ENCODE measurements around the gene DNM3. TPM values are rescaled to one million over a fixed set of nuclear protein-coding genes. Genes with fewer than 3 reads are reported as not detected.

Gene DNM3
- total RNA-seq, 1 donor from 2014 or later = 9.6 TPM

DNA sequence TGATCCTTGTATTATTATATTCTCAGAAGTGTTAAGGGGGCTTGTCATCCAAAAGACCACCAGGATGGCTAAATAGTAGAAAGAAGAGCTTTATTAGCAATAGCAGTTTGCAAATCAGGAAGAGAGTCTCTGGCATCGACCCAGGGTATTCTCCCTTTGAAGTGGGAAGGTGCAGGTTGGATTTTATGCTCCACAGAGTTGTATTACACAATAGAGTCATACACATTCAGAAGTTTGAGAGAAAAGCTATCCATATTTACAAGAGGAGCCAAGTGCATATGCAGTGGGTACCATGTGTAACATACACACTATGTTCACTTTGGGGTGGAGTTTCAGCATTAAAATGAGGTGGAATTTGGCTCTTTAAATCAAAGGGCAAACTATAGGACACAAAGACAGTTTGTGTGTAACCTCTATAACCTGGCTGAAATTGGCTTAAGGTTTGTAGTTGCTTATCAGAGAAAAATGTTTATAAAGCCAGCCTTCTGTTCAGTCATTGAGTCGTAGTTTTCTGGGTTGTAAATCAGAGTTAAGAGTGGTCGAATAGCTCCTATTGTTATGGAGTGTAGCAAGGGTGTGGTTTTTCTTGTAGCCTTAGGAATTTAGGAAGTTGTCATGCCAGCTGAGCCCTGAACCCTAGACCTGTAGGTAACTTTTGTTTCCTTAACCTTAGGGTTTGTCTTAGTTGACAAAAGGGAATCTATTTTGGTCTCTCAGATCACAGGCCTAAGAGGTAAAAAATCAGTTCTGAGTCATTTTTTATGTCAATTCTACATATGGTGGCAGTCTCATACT lies 125.3 kb downstream of the DNM3 start:
- no peaks in the 10 kb centered on the region for H3K4me1 ChIP-seq
- no peaks in the 10 kb centered on the region for H3K9me3 ChIP-seq
- no peak for TF ChIP-seq CTCF (IDR thresholded peaks at IDR 0.05)
- no peak overlapping the region for H3K4me3 ChIP-seq
- H3K27ac ChIP-seq = no peak overlapping the region
- intact Hi-C loops (cut with DNase I) = no loop called here
- no peak for DNase-seq (ENCODE audit: low spot score in 2 of 2)
- no peaks in the 10 kb centered on the region for H3K36me3 ChIP-seq
- H3K27me3 ChIP-seq = no peaks in the 10 kb centered on the region

DNA sequence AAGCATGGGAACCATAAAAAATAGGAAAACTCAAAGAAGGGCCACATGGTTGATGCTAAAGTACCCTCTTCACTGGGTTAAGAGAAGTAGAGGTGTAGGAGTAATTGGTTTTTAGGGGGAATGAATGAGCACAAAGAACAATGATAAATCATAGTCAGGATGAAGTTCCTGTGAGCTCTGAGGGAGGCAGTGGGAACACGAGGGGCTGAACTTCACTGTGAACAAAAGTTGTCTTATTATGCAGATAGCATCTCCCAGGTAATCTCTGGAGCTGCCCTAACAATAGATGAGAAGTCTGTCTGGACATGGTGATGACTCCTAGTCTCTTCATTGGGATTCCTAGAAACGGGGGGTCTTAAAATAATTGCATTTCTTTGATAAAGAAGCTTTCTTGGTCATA lies 127.9 kb downstream of the DNM3 start:
- intact Hi-C loops (cut with DNase I) = no loop called here
- no peak overlapping the region for H3K27ac ChIP-seq
- H3K36me3 ChIP-seq = no peaks in the 10 kb centered on the region
- no peak overlapping the region for H3K4me3 ChIP-seq
- H3K9me3 ChIP-seq = no peaks in the 10 kb centered on the region
- no peak for TF ChIP-seq CTCF (IDR thresholded peaks at IDR 0.05)
- H3K27me3 ChIP-seq = no peaks in the 10 kb centered on the region
- no peaks in the 10 kb centered on the region for H3K4me1 ChIP-seq
- DNase-seq (ENCODE audit: low spot score in 2 of 2) = no peak

DNA sequence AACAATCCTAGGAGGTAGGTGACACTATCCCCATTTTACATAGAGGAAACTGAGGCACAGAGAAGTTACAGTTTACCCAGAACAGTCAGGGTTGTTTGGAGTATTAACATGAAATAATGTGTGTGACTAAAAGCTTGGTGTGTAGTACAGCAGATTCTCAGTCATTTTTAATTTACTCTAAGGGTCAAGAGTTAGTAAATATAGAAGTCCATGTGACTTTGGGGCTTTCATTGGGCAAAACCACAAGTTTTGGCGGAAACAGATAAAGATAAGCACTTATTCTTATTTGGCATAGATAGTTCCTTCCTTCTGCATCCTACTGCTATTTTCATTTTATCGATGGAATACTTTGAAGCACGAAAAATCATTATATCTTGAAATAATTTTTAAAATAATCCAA lies 128.5 kb downstream of the DNM3 start:
- DNase-seq (ENCODE audit: low spot score in 2 of 2) = no peak
- intact Hi-C loops (cut with DNase I) = no loop called here
- TF ChIP-seq CTCF (IDR thresholded peaks at IDR 0.05) = no peak

GRCh38 chr1:171972846-171973245 lies 131.5 kb downstream of the DNM3 start:
- TF ChIP-seq CTCF (IDR thresholded peaks at IDR 0.05) = no peak
- DNase-seq (ENCODE audit: low spot score in 2 of 2) = no peak

More for the DNA sequence above, 128.5 kb downstream of the DNM3 start:
- Histone ChIP-seq H3K36me3 (no peaks in the 10 kb centered on the region), H3K4me3 (no peak overlapping the region), H3K4me1 (no peaks in the 10 kb centered on the region), H3K27me3 (no peaks in the 10 kb centered on the region), H3K27ac (no peak overlapping the region), H3K9me3 (no peaks in the 10 kb centered on the region)

GRCh38 chr1:171973421-171973820 lies 132.1 kb downstream of the DNM3 start:
- Histone ChIP-seq H3K27ac (no peak overlapping the region), H3K27me3 (no peaks in the 10 kb centered on the region), H3K9me3 (no peaks in the 10 kb centered on the region), H3K36me3 (no peaks in the 10 kb centered on the region), H3K4me1 (no peaks in the 10 kb centered on the region), H3K4me3 (no peak overlapping the region)
- TF ChIP-seq CTCF (IDR thresholded peaks at IDR 0.05) = no peak
- DNase-seq (ENCODE audit: low spot score in 2 of 2) = no peak
- intact Hi-C loops (cut with DNase I) = no loop called here

More at GRCh38 chr1:171972846-171973245, 131.5 kb downstream of the DNM3 start:
- Histone ChIP-seq H3K27ac (no peak overlapping the region), H3K9me3 (no peaks in the 10 kb centered on the region), H3K27me3 (no peaks in the 10 kb centered on the region), H3K4me1 (no peaks in the 10 kb centered on the region), H3K36me3 (no peaks in the 10 kb centered on the region), H3K4me3 (no peak overlapping the region)
- intact Hi-C loops (cut with DNase I) = no loop called here

All from ascending aorta (tissue), 2 donors.